K562 (cell line): ENCODE results near the gene EPHB4. TPM values are rescaled to one million over a fixed set of nuclear protein-coding genes. Genes with fewer than 3 reads are reported as not detected.

Experiments
- BRD4 ChIP-seq: fragments of 200-600 bp; sonication (generic); IDR thresholded peaks from 2 replicates; pipeline ENCODE4 v1.6.1; 2017; ENCODE audit warnings: inconsistent platforms
- CBFA2T3 ChIP-seq: fragments of 450-650 bp; IDR thresholded peaks from 2 replicates; pipeline ENCODE4 v1.6.1; 2017
- CXXC5 ChIP-seq: fragments of 250-450 bp; sonication (Bioruptor Pico); IDR thresholded peaks from 2 replicates; pipeline ENCODE4 v1.8.0; 2022; ENCODE audit warnings: inconsistent platforms, mild to moderate bottlenecking, moderate library complexity
- E4F1 ChIP-seq: fragments of 250-450 bp; sonication (Bioruptor Pico); IDR thresholded peaks from 2 replicates; pipeline ENCODE4 v1.5.0; 2021; ENCODE audit warnings: mild to moderate bottlenecking, borderline replicate concordance
- HDAC3 ChIP-seq: fragments of 450-650 bp; IDR thresholded peaks from 2 replicates; pipeline ENCODE4 v1.6.1; 2018; ENCODE audit warnings: borderline replicate concordance, mild to moderate bottlenecking, moderate library complexity; ENCODE audit not compliant: partially characterized antibody
- HNRNPK ChIP-seq: fragments of 200-400 bp; formaldehyde crosslinking; IDR thresholded peaks from one replicate; pipeline ENCODE4 v1.6.1; 2018; ENCODE audit warnings: mild to moderate bottlenecking, low read depth, low read length; ENCODE audit not compliant: poor library complexity, severe bottlenecking
- JUND ChIP-seq, 2 experiments: IDR thresholded peaks; 2 replicates in 1 of 2; 3 replicates in 1 of 2; pipeline ENCODE4 v1.6.1; 2011; ENCODE audit warnings: borderline replicate concordance in 2 of 2, low read depth in 2 of 2, low read length in 2 of 2, improper control_type of control experiment in 1 of 2, missing biosample characterization in 1 of 2, missing genetic modification characterization in 1 of 2, missing genetic modification reagents in 1 of 2
- LCOR ChIP-seq: sonication (generic); formaldehyde crosslinking; IDR thresholded peaks from 2 replicates; pipeline ENCODE4 v1.8.0; 2022; ENCODE audit warnings: mild to moderate bottlenecking, missing genetic modification reagents
- MCM5 ChIP-seq: fragments of 450-650 bp; IDR thresholded peaks from 2 replicates; pipeline ENCODE4 v1.6.1; 2016; ENCODE audit warnings: low read depth
- MCM7 ChIP-seq, 2 experiments: fragments of 450-650 bp; IDR thresholded peaks; 2 replicates each; pipeline ENCODE4 v1.6.1; 2016 to 2018
- MECOM ChIP-seq: fragments of 250-450 bp; sonication (Bioruptor Pico); IDR thresholded peaks from 2 replicates; pipeline ENCODE4 v1.8.0; 2022; ENCODE audit warnings: inconsistent platforms
- NCOA6 ChIP-seq: fragments of 450-650 bp; IDR thresholded peaks from 2 replicates; pipeline ENCODE4 v1.6.1; 2017; ENCODE audit warnings: mild to moderate bottlenecking
- NEUROD1 ChIP-seq: fragments of 150-350 bp; IDR thresholded peaks from 2 replicates; pipeline ENCODE4 v1.6.1; 2014; ENCODE audit warnings: borderline replicate concordance, low read length, low read depth; ENCODE audit not compliant: partially characterized antibody
- PML ChIP-seq: IDR thresholded peaks from 2 replicates; pipeline ENCODE4 v1.6.1; 2012; ENCODE audit warnings: low read length, inconsistent platforms
- RAD51 ChIP-seq: fragments of 450-650 bp; IDR thresholded peaks from 2 replicates; pipeline ENCODE4 v1.7.1; 2016; ENCODE audit warnings: low read depth, mild to moderate bottlenecking, borderline replicate concordance
- RBFOX2 ChIP-seq: fragments of 200-400 bp; formaldehyde crosslinking; IDR thresholded peaks from 2 replicates; pipeline ENCODE4 v1.6.1; 2017; ENCODE audit warnings: low read depth, mild to moderate bottlenecking, low read length, moderate library complexity
- SMARCE1 ChIP-seq: fragments of 450-650 bp; IDR thresholded peaks from 2 replicates; pipeline ENCODE4 v1.7.1; 2016; ENCODE audit warnings: mild to moderate bottlenecking
- SREBF2 ChIP-seq: sonication (generic); formaldehyde crosslinking; IDR thresholded peaks from 2 replicates; pipeline ENCODE4 v1.4.0; 2020; ENCODE audit warnings: mild to moderate bottlenecking, missing genetic modification reagents
- SRSF3 ChIP-seq: fragments of 200-400 bp; formaldehyde crosslinking; IDR thresholded peaks from 2 replicates; pipeline ENCODE4 v1.6.1; 2016; ENCODE audit warnings: mild to moderate bottlenecking, low read length, moderate library complexity; ENCODE audit not compliant: insufficient read depth
- ZEB2 ChIP-seq: fragments of 450-650 bp; IDR thresholded peaks from 2 replicates; pipeline ENCODE4 v1.6.1; 2016
- ZFX ChIP-seq: sonication (generic); formaldehyde crosslinking; IDR thresholded peaks from 2 replicates; pipeline ENCODE4 v1.8.0; 2022; ENCODE audit warnings: mild to moderate bottlenecking, missing genetic modification reagents, moderate library complexity
- ZNF224 ChIP-seq: sonication (generic); formaldehyde crosslinking; IDR thresholded peaks from 2 replicates; pipeline ENCODE4 v1.8.0; 2022; ENCODE audit warnings: mild to moderate bottlenecking, missing genetic modification reagents
- ZNF3 ChIP-seq: fragments of 250-450 bp; sonication (Bioruptor Pico); IDR thresholded peaks from 2 replicates; pipeline ENCODE4 v1.5.0; 2021; ENCODE audit warnings: mild to moderate bottlenecking, moderate library complexity
- polyA plus RNA-seq, 8 experiments: library from polyadenylated mRNA; depleted of rRNA in 4 of 8; stranded (reverse) in 5 of 8; unstranded in 3 of 8; fragments of >200 nt; fragmentation: Nextera tagmentation in 2 of 8; fragmentation: Illumina TruSeq in 1 of 8; extraction: Ambion mirVana in 2 of 8; extraction: Trizol in 1 of 8; gene quantifications; 2 replicates each; pipeline versions ENCODE4 v1.2.1 to v1.2.3, GENCODE V29; 2011 to 2014; ENCODE audit warnings: inconsistent platforms in 1 of 8, missing spikeins in 1 of 8
- total RNA-seq, 7 experiments: library from RNA; depleted of rRNA in 6 of 7; stranded (reverse); fragments of >200 nt in 6 of 7; fragmentation: Illumina TruSeq in 2 of 7; extraction: Trizol in 2 of 7; gene quantifications; 2 replicates each; pipeline versions ENCODE4 v1.2.1 to v1.2.3, GENCODE V29; 2011 to 2021; ENCODE audit warnings: low replicate concordance in 1 of 7
- TF ChIP-seq, protein P1 (sequence below): sonication (generic); formaldehyde crosslinking; IDR thresholded peaks from 2 replicates; pipeline ENCODE4 v1.8.0; 2022; ENCODE audit warnings: missing genetic modification reagents, mild to moderate bottlenecking, moderate library complexity, borderline replicate concordance
- TF ChIP-seq, protein P2 (sequence below), 2 experiments: IDR thresholded peaks; 2 replicates each; pipeline ENCODE4 v1.6.1; 2011; ENCODE audit warnings: borderline replicate concordance in 1 of 2, control low read depth in 1 of 2, low read depth in 1 of 2, low read length in 1 of 2, mild to moderate bottlenecking in 1 of 2, mixed read lengths in 1 of 2, moderate library complexity in 1 of 2; ENCODE audit not compliant: insufficient read depth in 1 of 2, insufficient read length in 1 of 2, poor library complexity in 1 of 2, severe bottlenecking in 1 of 2; ENCODE audit errors: extremely low read depth in 1 of 2

The EPHB4 gene
- total and polyA plus RNA-seq, 9 of the 15 experiments (the other 6 are each of a cell fraction or from before 2014, with no cell fraction given) = 1.2 to 82.1 (median 37.9) TPM

- no peak for TF ChIP-seq E4F1
- TF ChIP-seq PML = peak; percentile 66
- TF ChIP-seq SMARCE1 = peak; percentile 88
- no peak for TF ChIP-seq MCM7 (IDR thresholded peaks at IDR 0.05)
- TF ChIP-seq SREBF2 (CRISPR knock-in tag) = peak; percentile 67; the same call in 1 of the 2 replicates
- TF ChIP-seq ZEB2 = peak; percentile 57; the same call in 1 of the 2 replicates
- peak; percentile 47 for TF ChIP-seq NEUROD1
- TF ChIP-seq, protein P1, sequence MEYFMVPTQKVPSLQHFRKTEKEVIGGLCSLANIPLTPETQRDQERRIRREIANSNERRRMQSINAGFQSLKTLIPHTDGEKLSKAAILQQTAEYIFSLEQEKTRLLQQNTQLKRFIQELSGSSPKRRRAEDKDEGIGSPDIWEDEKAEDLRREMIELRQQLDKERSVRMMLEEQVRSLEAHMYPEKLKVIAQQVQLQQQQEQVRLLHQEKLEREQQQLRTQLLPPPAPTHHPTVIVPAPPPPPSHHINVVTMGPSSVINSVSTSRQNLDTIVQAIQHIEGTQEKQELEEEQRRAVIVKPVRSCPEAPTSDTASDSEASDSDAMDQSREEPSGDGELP (CRISPR knock-in tag) = peak; percentile 100
- TF ChIP-seq, protein P2, sequence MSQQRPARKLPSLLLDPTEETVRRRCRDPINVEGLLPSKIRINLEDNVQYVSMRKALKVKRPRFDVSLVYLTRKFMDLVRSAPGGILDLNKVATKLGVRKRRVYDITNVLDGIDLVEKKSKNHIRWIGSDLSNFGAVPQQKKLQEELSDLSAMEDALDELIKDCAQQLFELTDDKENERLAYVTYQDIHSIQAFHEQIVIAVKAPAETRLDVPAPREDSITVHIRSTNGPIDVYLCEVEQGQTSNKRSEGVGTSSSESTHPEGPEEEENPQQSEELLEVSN (IDR thresholded peaks at IDR 0.05; ENCODE audit: borderline replicate concordance in 1 of 2, extremely low read depth in 1 of 2, insufficient read depth in 1 of 2, insufficient read length in 1 of 2, low read depth in 1 of 2, low read length in 1 of 2, poor library complexity in 1 of 2, severe bottlenecking in 1 of 2) = peak; percentile 32 to 53
- peak; percentile 98 for TF ChIP-seq CBFA2T3
- no peak for TF ChIP-seq HNRNPK
- peak; percentile 92 for TF ChIP-seq HDAC3
- TF ChIP-seq BRD4 = no peak
- 0 out of 2 replicates have a peak, but pooled peaks have one; percentile 4 for TF ChIP-seq RAD51
- peak; percentile 88 for TF ChIP-seq LCOR
- TF ChIP-seq CXXC5 (CRISPR knock-in tag) = peak; percentile 95
- TF ChIP-seq ZNF224 = no peak
- TF ChIP-seq ZNF3 (CRISPR knock-in tag) = no peak
- TF ChIP-seq SRSF3 = no peak
- peak; percentile 68 for TF ChIP-seq RBFOX2
- no peak for TF ChIP-seq MCM5
- peak; percentile 98 for TF ChIP-seq JUND (IDR thresholded peaks at IDR 0.05; ENCODE audit: borderline replicate concordance, low read depth, low read length)
- TF ChIP-seq JUND (tag; IDR thresholded peaks at IDR 0.05; ENCODE audit: borderline replicate concordance, low read depth, low read length) = peak; percentile 95; the same call in 2 of the 3 replicates
- TF ChIP-seq ZFX = peak; percentile 32; the same call in 1 of the 2 replicates
- TF ChIP-seq MECOM = peak; percentile 87
- no peak for TF ChIP-seq NCOA6
These were observed 25.3 kb downstream of the EPHB4 start (continued) for GRCh38 chr7:100801833-100802568.
